Measurements from ENCODE around the gene ITGB8.

Gene ITGB8

DNA sequence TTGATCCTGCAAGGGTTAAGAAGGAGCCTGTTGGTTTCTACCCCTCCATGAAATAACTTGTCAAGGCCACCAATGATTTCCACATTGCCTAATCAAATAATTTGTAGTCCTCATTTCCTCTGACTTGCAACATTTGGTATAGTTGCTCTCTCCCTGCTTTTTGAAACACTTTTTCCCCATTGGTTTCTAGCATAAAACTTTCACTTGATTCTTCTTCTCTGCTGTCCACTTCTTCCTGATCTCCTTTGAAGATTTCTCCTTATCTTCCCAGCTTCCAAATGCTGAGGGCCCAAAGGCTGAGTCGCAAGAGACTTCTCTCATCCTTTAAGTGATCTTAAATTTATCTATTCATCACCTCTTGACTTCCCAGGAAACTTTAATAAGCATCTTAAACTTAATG lies 134.2 kb downstream of the ITGB8 start:
- DNase-seq (ENCODE audit: low spot score), result no peak

Measured in AG08395 (cell line).